ENCODE data around the gene TRAF4. TPM values are rescaled to one million over a fixed set of nuclear protein-coding genes. Genes with fewer than 3 reads are reported as not detected.

TRAF4 gene
- total RNA-seq, 1 experiment from 2014 or later: 127 TPM

DNA sequence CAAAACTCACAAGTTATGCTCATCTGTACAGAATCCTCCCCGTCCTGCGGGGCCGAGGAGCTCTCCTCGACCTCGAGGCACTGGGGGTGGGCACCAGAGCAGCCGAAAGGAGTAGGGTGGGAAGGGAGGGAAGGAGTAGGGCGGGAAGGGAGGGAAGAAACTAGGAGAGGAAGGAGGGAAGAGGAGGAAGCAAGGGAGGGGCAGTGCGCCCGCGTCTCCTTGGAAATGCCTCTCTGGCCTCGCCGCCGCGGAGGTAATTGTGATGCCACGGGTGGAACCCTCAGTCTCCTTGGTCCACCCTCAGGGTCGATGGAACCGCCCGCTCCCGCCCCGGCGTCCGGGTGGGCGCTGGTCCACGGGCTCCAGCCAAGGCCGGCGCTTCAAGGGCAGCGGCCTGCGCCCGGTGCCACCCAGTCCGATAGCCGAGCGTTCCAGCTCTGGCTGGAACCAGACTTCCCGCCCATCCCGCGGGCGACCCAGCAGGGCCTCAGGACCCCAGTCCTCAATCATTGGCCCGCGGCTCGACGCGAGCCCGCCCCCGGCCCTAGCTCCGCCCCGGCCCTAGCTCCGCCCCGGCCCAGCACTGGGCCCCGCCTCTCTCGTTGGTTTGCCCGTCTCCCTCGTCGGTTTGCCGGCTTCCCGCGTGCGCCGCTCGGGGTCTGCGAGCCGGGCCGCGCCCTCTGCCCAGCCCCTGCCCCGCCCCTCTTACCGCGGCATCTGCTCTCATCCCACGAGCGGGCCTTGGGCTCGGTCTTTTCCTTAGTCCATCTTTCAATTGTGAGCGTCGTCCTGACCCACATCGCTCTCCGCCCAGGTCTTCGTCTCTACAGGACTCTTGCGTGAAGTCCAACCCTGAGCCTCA lies 32.7 kb upstream of the TRAF4 start (continued):
- TF ChIP-seq, protein P1, sequence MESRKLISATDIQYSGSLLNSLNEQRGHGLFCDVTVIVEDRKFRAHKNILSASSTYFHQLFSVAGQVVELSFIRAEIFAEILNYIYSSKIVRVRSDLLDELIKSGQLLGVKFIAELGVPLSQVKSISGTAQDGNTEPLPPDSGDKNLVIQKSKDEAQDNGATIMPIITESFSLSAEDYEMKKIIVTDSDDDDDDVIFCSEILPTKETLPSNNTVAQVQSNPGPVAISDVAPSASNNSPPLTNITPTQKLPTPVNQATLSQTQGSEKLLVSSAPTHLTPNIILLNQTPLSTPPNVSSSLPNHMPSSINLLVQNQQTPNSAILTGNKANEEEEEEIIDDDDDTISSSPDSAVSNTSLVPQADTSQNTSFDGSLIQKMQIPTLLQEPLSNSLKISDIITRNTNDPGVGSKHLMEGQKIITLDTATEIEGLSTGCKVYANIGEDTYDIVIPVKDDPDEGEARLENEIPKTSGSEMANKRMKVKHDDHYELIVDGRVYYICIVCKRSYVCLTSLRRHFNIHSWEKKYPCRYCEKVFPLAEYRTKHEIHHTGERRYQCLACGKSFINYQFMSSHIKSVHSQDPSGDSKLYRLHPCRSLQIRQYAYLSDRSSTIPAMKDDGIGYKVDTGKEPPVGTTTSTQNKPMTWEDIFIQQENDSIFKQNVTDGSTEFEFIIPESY (IDR thresholded peaks at IDR 0.05; ENCODE audit: extremely low read depth, insufficient replicate concordance, low read length): no peak
- TF ChIP-seq ZNF274 (IDR thresholded peaks at IDR 0.05; ENCODE audit: low read depth, low read length): no peak

DNA sequence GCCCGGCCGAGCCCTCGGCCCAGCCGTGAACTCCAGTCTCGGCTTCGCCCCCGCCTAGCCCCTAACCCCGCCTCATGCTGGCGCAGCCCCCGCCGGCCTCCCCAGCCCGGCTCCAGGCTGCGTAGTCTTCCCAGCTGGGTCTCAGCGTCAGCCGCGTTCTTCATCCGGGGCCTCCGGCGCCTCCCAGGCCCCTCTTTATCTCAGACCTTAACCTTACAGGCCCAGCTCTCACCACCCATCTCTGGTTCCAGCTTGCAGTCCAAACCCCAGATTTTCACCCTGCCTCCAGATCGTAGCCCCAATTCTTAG lies 32.1 kb upstream of the TRAF4 start, which contains the start of gene PROCA1:
TSS of gene PROCA1 (minus strand) at position 166 of the 309 bp plus-strand sequence. CDS start 228 bp downstream, outside the sequence.
- TF ChIP-seq YY1 (IDR thresholded peaks at IDR 0.05; ENCODE audit: extremely low read depth, insufficient replicate concordance, low read depth, low read length) (no peak), RAD21 (IDR thresholded peaks at IDR 0.05; ENCODE audit: low read depth) (no peak), SIN3A (IDR thresholded peaks at IDR 0.05; ENCODE audit: low read depth) (no peak), SP1 (IDR thresholded peaks at IDR 0.05; ENCODE audit: low read depth) (no peak), CEBPB (IDR thresholded peaks at IDR 0.05; ENCODE audit: low read depth) (no peak), EGR1 (IDR thresholded peaks at IDR 0.05; ENCODE audit: low read depth) (no peak), TCF7L2 (IDR thresholded peaks at IDR 0.05; ENCODE audit: borderline replicate concordance, extremely low read depth, insufficient read depth, insufficient read length) (no peak), SRF (IDR thresholded peaks at IDR 0.05; ENCODE audit: low read depth) (no peak), FOSL1 (IDR thresholded peaks at IDR 0.05; ENCODE audit: low read depth) (no peak)
- TF ChIP-seq, protein P2, sequence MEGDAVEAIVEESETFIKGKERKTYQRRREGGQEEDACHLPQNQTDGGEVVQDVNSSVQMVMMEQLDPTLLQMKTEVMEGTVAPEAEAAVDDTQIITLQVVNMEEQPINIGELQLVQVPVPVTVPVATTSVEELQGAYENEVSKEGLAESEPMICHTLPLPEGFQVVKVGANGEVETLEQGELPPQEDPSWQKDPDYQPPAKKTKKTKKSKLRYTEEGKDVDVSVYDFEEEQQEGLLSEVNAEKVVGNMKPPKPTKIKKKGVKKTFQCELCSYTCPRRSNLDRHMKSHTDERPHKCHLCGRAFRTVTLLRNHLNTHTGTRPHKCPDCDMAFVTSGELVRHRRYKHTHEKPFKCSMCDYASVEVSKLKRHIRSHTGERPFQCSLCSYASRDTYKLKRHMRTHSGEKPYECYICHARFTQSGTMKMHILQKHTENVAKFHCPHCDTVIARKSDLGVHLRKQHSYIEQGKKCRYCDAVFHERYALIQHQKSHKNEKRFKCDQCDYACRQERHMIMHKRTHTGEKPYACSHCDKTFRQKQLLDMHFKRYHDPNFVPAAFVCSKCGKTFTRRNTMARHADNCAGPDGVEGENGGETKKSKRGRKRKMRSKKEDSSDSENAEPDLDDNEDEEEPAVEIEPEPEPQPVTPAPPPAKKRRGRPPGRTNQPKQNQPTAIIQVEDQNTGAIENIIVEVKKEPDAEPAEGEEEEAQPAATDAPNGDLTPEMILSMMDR (IDR thresholded peaks at IDR 0.05 in 2 of 3, conservative IDR thresholded peaks at IDR 0.05 in 1 of 3; ENCODE audit: borderline replicate concordance in 1 of 3, insufficient read depth in 1 of 3, low read depth in 2 of 3, low read length in 2 of 3): no peak
- TF ChIP-seq, protein P1 (IDR thresholded peaks at IDR 0.05; ENCODE audit: extremely low read depth, insufficient replicate concordance, low read length): no peak
- TF ChIP-seq, protein P3, sequence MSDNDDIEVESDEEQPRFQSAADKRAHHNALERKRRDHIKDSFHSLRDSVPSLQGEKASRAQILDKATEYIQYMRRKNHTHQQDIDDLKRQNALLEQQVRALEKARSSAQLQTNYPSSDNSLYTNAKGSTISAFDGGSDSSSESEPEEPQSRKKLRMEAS (IDR thresholded peaks at IDR 0.05): no peak
- peak within 1 kb of the TSS; percentile 47 to 62 for H3K4me3 ChIP-seq (replicated peaks in 1 of 2; ENCODE audit: low read depth in 1 of 2, low read length in 2 of 2)
- RAD21 ChIA-PET (ENCODE audit: low non-redundant PET in 1 of 2, low total read pairs in 2 of 2, uncharacterized antibody in 2 of 2, unreplicated experiment in 2 of 2): interaction anchor here in 1 of 2 experiments (0.7 kb wide), 1 partner anchor 13 kb away, joined by 3 read pairs; no protein-coding TSS in a partner anchor
- H3K9ac ChIP-seq (ENCODE audit: low read length): peak within 1 kb of the TSS; percentile 74
- CTCF ChIA-PET: interaction anchor here (0.6 to 1.5 kb wide), 5 partner anchors 8 to 405 kb away, joined by 3 to 7 read pairs (median 3); partner anchors contain the start of gene RPL23A
- H3K9me3 ChIP-seq (ENCODE audit: control insufficient read depth in 1 of 2, insufficient read depth in 1 of 2, low read depth in 1 of 2, low read length in 2 of 2): no peaks in the 10 kb centered on the region
- H3K27me3 ChIP-seq (ENCODE audit: insufficient read depth, low read length): no peaks in the 10 kb centered on the region
- no peak within 1 kb of the TSS for H2AFZ ChIP-seq (ENCODE audit: low read depth, low read length, poor library complexity, severe bottlenecking)
- no peaks in the 10 kb centered on the region for H4K20me1 ChIP-seq (ENCODE audit: insufficient read depth)
- H3K4me2 ChIP-seq (ENCODE audit: low read length): peak within 1 kb of the TSS; percentile 91
- ATAC-seq (no peak), DNase-seq (ENCODE audit: low read depth, low spot score) (no peak)
- peaks cover 9 to 16% of the 10 kb centered on the region in 2 experiments for H3K4me1 ChIP-seq (ENCODE audit: control insufficient read depth in 1 of 2, insufficient read depth in 2 of 2, low read length in 2 of 2)
- H3K36me3 ChIP-seq (ENCODE audit: control insufficient read depth in 1 of 2, insufficient read depth in 2 of 2, low read length in 2 of 2): no peaks in the 10 kb centered on the region
- no TSS peak for BruUV-seq (replicated peaks)
- peak within 1 kb of the TSS; percentile 75 for H3K27ac ChIP-seq (ENCODE audit: low read depth, low read length)
- intact Hi-C loops (cut with micrococcal nuclease): no loop called here
- no peaks in the 10 kb centered on the region for H3K79me2 ChIP-seq (ENCODE audit: insufficient read depth, low read length)
- no peaks in the 10 kb centered on the region for H3K9me2 ChIP-seq (ENCODE audit: insufficient read depth)
- POLR2A ChIA-PET: interaction anchor here (1.0 to 3.2 kb wide), 4 partner anchors 8 to 15 kb away, joined by 6 to 42 read pairs (median 6); partner anchors contain the start of gene RPL23A

Measured in HCT116 (cell line).